ENCODE results near the gene KRTAP5-10.
"Not testable (repeated sequence)": the region's sequence is repeated elsewhere in the genome, so short reads cannot be mapped to it uniquely, and the experiment has no call there.

KRTAP5-10 gene

GRCh38 chr11:71539017-71539416 lies 26.3 kb upstream of the KRTAP5-10 start:
- no peak for TF ChIP-seq EZH2phosphoT487 (IDR thresholded peaks at IDR 0.05; ENCODE audit: borderline replicate concordance)
- TF ChIP-seq, protein P1, sequence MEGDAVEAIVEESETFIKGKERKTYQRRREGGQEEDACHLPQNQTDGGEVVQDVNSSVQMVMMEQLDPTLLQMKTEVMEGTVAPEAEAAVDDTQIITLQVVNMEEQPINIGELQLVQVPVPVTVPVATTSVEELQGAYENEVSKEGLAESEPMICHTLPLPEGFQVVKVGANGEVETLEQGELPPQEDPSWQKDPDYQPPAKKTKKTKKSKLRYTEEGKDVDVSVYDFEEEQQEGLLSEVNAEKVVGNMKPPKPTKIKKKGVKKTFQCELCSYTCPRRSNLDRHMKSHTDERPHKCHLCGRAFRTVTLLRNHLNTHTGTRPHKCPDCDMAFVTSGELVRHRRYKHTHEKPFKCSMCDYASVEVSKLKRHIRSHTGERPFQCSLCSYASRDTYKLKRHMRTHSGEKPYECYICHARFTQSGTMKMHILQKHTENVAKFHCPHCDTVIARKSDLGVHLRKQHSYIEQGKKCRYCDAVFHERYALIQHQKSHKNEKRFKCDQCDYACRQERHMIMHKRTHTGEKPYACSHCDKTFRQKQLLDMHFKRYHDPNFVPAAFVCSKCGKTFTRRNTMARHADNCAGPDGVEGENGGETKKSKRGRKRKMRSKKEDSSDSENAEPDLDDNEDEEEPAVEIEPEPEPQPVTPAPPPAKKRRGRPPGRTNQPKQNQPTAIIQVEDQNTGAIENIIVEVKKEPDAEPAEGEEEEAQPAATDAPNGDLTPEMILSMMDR (conservative IDR thresholded peaks at IDR 0.05; ENCODE audit: low read length) = no peak

DNA sequence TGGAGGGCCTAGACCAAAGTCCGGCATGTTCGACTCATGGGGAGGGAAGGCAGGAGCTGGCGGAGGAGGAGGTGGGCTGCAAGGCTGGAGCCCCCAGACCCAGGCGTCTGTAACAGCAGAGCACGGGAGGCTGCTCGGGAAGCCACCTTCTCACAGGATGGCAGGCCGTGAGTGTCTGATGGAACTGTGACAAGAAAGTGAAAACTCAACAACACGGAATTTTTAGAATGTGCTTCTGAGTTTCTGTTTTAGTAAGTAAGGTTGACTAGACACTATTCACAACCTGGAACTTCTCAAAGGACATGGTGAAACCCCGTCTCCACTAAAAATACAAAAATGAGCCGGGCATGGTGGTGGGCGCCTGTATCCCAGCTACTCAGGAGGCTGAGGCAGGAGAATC lies 25.4 kb upstream of the KRTAP5-10 start:
- not testable (repeated sequence) for H3K9ac ChIP-seq (ENCODE audit: low read depth, low read length, poor library complexity, severe bottlenecking); H3K36me3 ChIP-seq (ENCODE audit: insufficient read depth, low read length); H3K9me3 ChIP-seq (ENCODE audit: insufficient read depth, low read depth, low read length); H3K4me2 ChIP-seq (ENCODE audit: low read depth, low read length, poor library complexity, severe bottlenecking); H4K20me1 ChIP-seq (ENCODE audit: insufficient read depth, low read length, poor library complexity, severe bottlenecking); H3K79me2 ChIP-seq (ENCODE audit: insufficient read depth, low read length); H2AFZ ChIP-seq (ENCODE audit: low read length); H3K4me1 ChIP-seq (ENCODE audit: insufficient read depth, low read length, poor library complexity, severe bottlenecking); H3F3A ChIP-seq (ENCODE audit: low read depth); H3K4me3 ChIP-seq (ENCODE audit: low read length, poor library complexity, severe bottlenecking); H3K9me2 ChIP-seq (replicated peaks; ENCODE audit: low read depth, low read length); H3K27me3 ChIP-seq (ENCODE audit: insufficient read depth, low read length, poor library complexity, severe bottlenecking)

More at GRCh38 chr11:71539017-71539416, 26.3 kb upstream of the KRTAP5-10 start:
- Histone ChIP-seq H2AFZ (ENCODE audit: low read length) (no peak overlapping the region), H3K4me3 (ENCODE audit: low read length, poor library complexity, severe bottlenecking) (no peak overlapping the region), H3K4me2 (ENCODE audit: low read depth, low read length, poor library complexity, severe bottlenecking) (no peak overlapping the region), H3K9me3 (ENCODE audit: insufficient read depth, low read depth, low read length) (peaks cover 7% of the 10 kb centered on the region; the same call in 1 of the 2 replicates), H3K9ac (ENCODE audit: low read depth, low read length, poor library complexity, severe bottlenecking) (no peak overlapping the region), H3K9me2 (replicated peaks; ENCODE audit: low read depth, low read length) (no peaks in the 10 kb centered on the region), H3K4me1 (ENCODE audit: insufficient read depth, low read length, poor library complexity, severe bottlenecking) (no peaks in the 10 kb centered on the region), H3K79me2 (ENCODE audit: insufficient read depth, low read length) (no peaks in the 10 kb centered on the region), H3K27me3 (ENCODE audit: insufficient read depth, low read length, poor library complexity, severe bottlenecking) (no peaks in the 10 kb centered on the region), H4K20me1 (ENCODE audit: insufficient read depth, low read length, poor library complexity, severe bottlenecking) (no peaks in the 10 kb centered on the region), H3F3A (ENCODE audit: low read depth) (no peaks in the 10 kb centered on the region), H3K36me3 (ENCODE audit: insufficient read depth, low read length) (no peaks in the 10 kb centered on the region)

GRCh38 chr11:71540521-71541304 lies 24.6 kb upstream of the KRTAP5-10 start:
- not testable (repeated sequence) for H3K79me2 ChIP-seq (ENCODE audit: insufficient read depth, low read length); H3K9me2 ChIP-seq (replicated peaks; ENCODE audit: low read depth, low read length); H3K4me3 ChIP-seq (ENCODE audit: low read length, poor library complexity, severe bottlenecking); H3K36me3 ChIP-seq (ENCODE audit: insufficient read depth, low read length); H2AFZ ChIP-seq (ENCODE audit: low read length); H3K27me3 ChIP-seq (ENCODE audit: insufficient read depth, low read length, poor library complexity, severe bottlenecking); H3K4me2 ChIP-seq (ENCODE audit: low read depth, low read length, poor library complexity, severe bottlenecking); H3K9ac ChIP-seq (ENCODE audit: low read depth, low read length, poor library complexity, severe bottlenecking); H3K9me3 ChIP-seq (ENCODE audit: insufficient read depth, low read depth, low read length); H4K20me1 ChIP-seq (ENCODE audit: insufficient read depth, low read length, poor library complexity, severe bottlenecking); H3K4me1 ChIP-seq (ENCODE audit: insufficient read depth, low read length, poor library complexity, severe bottlenecking); H3F3A ChIP-seq (ENCODE audit: low read depth)

DNA sequence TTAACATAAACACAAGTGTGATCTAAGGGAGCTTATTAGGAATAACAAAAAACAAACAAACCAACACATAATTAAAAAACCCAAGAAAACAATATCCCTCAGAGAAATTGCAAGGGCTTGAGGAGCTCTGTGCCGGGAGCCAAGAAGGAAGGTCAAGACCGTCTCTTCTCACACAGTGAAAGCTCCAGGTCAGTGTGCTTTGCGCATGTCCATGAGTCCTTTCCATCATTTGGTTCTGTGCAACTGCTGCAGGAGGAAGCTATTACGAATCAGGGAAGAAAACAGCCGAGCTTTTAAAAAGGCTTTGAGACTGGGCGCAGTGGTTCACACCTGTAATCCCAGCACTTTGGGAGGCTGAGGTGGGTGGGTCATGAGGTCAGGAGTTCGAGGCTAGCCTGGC lies 23.0 kb upstream of the KRTAP5-10 start:
- Histone ChIP-seq H3K4me1 (ENCODE audit: insufficient read depth, low read length, poor library complexity, severe bottlenecking) (no peaks in the 10 kb centered on the region), H3K27me3 (ENCODE audit: insufficient read depth, low read length, poor library complexity, severe bottlenecking) (no peaks in the 10 kb centered on the region), H3K4me2 (ENCODE audit: low read depth, low read length, poor library complexity, severe bottlenecking) (no peak overlapping the region), H3K9me3 (ENCODE audit: insufficient read depth, low read depth, low read length) (peaks cover 7% of the 10 kb centered on the region; the same call in 1 of the 2 replicates), H3K9me2 (replicated peaks; ENCODE audit: low read depth, low read length) (no peaks in the 10 kb centered on the region), H3K79me2 (ENCODE audit: insufficient read depth, low read length) (no peaks in the 10 kb centered on the region), H4K20me1 (ENCODE audit: insufficient read depth, low read length, poor library complexity, severe bottlenecking) (no peaks in the 10 kb centered on the region), H3K9ac (ENCODE audit: low read depth, low read length, poor library complexity, severe bottlenecking) (no peak overlapping the region), H3K36me3 (ENCODE audit: insufficient read depth, low read length) (no peaks in the 10 kb centered on the region), H2AFZ (ENCODE audit: low read length) (no peak overlapping the region), H3F3A (ENCODE audit: low read depth) (no peaks in the 10 kb centered on the region), H3K4me3 (ENCODE audit: low read length, poor library complexity, severe bottlenecking) (no peak overlapping the region)
- TF ChIP-seq EZH2phosphoT487 (IDR thresholded peaks at IDR 0.05; ENCODE audit: borderline replicate concordance) = no peak
- TF ChIP-seq, protein P1 (conservative IDR thresholded peaks at IDR 0.05; ENCODE audit: low read length) = no peak

Data from Loucy (cell line).